GM12878 (cell line): ENCODE measurements around the gene MACROD2.

Source experiments
- CBX5 ChIP-seq: sonication (generic); IDR thresholded peaks from 2 replicates; pipeline ENCODE4 v1.6.1; 2016; ENCODE audit warnings: low read depth, moderate library complexity, mild to moderate bottlenecking, inconsistent platforms
- HCFC1 ChIP-seq: fragments of 150-350 bp; IDR thresholded peaks from 2 replicates; pipeline ENCODE4 v1.6.1; 2014; ENCODE audit warnings: low read length
- POLR2A ChIP-seq: IDR thresholded peaks from 2 replicates; pipeline ENCODE4 v1.6.1; 2011; ENCODE audit warnings: low read depth, mild to moderate bottlenecking, low read length
- POLR2AphosphoS5 ChIP-seq: IDR thresholded peaks from 2 replicates; pipeline ENCODE4 v1.6.1; 2011; ENCODE audit warnings: mild to moderate bottlenecking, low read length, inconsistent platforms
- ZZZ3 ChIP-seq: IDR thresholded peaks from 2 replicates; pipeline ENCODE4 v1.6.1; 2011; ENCODE audit warnings: low read depth; ENCODE audit not compliant: control insufficient read depth, insufficient read length
- TF ChIP-seq, protein P1 (sequence below), 3 experiments: IDR thresholded peaks in 2 of 3; conservative IDR thresholded peaks in 1 of 3; 2 replicates each; pipeline ENCODE4 v1.5.1; 2011; ENCODE audit warnings: low read depth in 3 of 3, low read length in 3 of 3, mild to moderate bottlenecking in 3 of 3, control low read depth in 2 of 3, moderate library complexity in 2 of 3, inconsistent platforms in 1 of 3, mixed read lengths in 1 of 3; ENCODE audit not compliant: control insufficient read depth in 2 of 3, insufficient read depth in 1 of 3; ENCODE audit errors: extremely low read depth in 1 of 3
- TF ChIP-seq, protein P2 (sequence below): fragments of 450-650 bp; IDR thresholded peaks from 2 replicates; pipeline ENCODE4 v1.6.1; 2016; ENCODE audit warnings: mild to moderate bottlenecking, moderate library complexity, borderline replicate concordance

DNA sequence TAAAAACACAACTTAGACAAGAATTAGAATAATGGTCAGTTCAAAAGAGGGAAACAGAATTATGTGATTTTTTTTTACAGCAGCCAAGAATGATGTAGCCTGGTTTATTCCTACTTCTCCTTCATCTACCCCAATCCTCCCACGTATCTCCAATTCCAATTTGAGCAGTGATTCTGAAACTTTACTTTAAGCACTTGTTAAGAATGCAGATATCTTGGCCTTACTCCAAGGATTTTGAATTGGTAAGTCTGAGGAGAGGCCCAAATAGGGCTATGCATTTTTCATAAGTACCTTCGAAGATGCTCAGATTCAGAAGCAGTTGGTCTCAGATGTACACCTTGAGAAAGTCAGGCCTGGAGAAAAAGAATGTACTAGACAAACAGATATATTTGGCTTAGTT, 575.5 kb downstream of the MACROD2 start:
- TF ChIP-seq POLR2A (no peak), ZZZ3 (no peak), HCFC1 (no peak), CBX5 (no peak), POLR2AphosphoS5 (no peak)
- TF ChIP-seq, protein P1, sequence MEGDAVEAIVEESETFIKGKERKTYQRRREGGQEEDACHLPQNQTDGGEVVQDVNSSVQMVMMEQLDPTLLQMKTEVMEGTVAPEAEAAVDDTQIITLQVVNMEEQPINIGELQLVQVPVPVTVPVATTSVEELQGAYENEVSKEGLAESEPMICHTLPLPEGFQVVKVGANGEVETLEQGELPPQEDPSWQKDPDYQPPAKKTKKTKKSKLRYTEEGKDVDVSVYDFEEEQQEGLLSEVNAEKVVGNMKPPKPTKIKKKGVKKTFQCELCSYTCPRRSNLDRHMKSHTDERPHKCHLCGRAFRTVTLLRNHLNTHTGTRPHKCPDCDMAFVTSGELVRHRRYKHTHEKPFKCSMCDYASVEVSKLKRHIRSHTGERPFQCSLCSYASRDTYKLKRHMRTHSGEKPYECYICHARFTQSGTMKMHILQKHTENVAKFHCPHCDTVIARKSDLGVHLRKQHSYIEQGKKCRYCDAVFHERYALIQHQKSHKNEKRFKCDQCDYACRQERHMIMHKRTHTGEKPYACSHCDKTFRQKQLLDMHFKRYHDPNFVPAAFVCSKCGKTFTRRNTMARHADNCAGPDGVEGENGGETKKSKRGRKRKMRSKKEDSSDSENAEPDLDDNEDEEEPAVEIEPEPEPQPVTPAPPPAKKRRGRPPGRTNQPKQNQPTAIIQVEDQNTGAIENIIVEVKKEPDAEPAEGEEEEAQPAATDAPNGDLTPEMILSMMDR (IDR thresholded peaks at IDR 0.05 in 2 of 3, conservative IDR thresholded peaks at IDR 0.05 in 1 of 3; ENCODE audit: control insufficient read depth in 2 of 3, extremely low read depth in 1 of 3, insufficient read depth in 1 of 3, low read depth in 3 of 3, low read length in 3 of 3), result no peak
- TF ChIP-seq, protein P2, sequence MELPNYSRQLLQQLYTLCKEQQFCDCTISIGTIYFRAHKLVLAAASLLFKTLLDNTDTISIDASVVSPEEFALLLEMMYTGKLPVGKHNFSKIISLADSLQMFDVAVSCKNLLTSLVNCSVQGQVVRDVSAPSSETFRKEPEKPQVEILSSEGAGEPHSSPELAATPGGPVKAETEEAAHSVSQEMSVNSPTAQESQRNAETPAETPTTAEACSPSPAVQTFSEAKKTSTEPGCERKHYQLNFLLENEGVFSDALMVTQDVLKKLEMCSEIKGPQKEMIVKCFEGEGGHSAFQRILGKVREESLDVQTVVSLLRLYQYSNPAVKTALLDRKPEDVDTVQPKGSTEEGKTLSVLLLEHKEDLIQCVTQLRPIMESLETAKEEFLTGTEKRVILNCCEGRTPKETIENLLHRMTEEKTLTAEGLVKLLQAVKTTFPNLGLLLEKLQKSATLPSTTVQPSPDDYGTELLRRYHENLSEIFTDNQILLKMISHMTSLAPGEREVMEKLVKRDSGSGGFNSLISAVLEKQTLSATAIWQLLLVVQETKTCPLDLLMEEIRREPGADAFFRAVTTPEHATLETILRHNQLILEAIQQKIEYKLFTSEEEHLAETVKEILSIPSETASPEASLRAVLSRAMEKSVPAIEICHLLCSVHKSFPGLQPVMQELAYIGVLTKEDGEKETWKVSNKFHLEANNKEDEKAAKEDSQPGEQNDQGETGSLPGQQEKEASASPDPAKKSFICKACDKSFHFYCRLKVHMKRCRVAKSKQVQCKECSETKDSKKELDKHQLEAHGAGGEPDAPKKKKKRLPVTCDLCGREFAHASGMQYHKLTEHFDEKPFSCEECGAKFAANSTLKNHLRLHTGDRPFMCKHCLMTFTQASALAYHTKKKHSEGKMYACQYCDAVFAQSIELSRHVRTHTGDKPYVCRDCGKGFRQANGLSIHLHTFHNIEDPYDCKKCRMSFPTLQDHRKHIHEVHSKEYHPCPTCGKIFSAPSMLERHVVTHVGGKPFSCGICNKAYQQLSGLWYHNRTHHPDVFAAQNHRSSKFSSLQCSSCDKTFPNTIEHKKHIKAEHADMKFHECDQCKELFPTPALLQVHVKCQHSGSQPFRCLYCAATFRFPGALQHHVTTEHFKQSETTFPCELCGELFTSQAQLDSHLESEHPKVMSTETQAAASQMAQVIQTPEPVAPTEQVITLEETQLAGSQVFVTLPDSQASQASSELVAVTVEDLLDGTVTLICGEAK, result no peak
